ENCODE measurements around the gene KDM1A.

Gene KDM1A

GRCh38 chr1:23039308-23039826, 20.1 kb downstream of the KDM1A start:
- H3K4me2 ChIP-seq (ENCODE audit: low read length): no peak overlapping the region
- H3K4me3 ChIP-seq (ENCODE audit: low read length): no peak overlapping the region
- H3K27me3 ChIP-seq (ENCODE audit: control insufficient read depth, insufficient read depth, low read length): no peaks in the 10 kb centered on the region
- no peak overlapping the region for H3K9ac ChIP-seq (ENCODE audit: low read depth, low read length)
- no peaks in the 10 kb centered on the region for H3K9me3 ChIP-seq (replicated peaks; ENCODE audit: low read length)
- H3K36me3 ChIP-seq (ENCODE audit: insufficient read depth, low read length): no peaks in the 10 kb centered on the region
- no peaks in the 10 kb centered on the region for H3K4me1 ChIP-seq (ENCODE audit: control insufficient read depth, insufficient read depth, low read length)

DNA sequence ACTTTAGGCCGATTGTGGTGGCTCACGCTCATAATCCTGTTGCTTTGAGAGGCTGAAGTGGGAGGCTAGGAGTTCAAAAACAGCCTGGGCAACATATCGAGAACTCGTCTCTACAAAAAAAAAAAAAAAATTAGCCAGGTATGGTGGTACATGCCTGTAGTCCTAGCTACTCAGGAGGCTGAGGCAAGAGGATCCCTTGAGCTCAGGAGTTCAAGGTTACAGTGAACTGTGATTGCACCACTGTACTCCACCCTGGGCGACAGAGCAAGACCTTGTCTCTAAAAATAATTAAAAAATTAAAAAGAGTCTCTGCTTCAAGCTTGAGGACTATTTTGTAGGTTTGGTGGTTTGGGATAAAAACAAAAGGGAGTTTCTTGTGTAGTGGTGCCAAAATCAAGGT, 21.2 kb downstream of the KDM1A start:
- Histone ChIP-seq H3K4me3 (ENCODE audit: low read length) (no peak overlapping the region), H3K27me3 (ENCODE audit: control insufficient read depth, insufficient read depth, low read length) (no peaks in the 10 kb centered on the region), H3K9me3 (replicated peaks; ENCODE audit: low read length) (no peaks in the 10 kb centered on the region)

DNA sequence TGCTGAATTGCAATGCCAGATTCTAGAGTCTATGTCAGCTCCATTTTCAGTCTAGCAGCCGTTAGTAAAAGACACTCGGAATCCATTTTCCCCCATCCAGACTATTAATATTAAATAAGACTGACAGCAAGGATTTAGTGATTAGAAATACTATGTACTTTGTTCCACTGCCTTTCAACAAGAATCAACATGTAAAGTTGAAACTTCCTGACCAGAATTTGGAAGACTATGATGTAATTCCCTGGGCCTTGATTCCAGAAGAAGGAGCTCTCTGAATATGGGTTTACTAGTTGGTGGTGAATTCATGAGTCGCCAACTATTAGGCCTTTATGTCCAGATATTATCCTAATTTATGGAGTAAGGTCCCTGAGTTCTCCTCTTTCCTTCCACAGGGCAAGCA, 24.8 kb downstream of the KDM1A start:
- no peaks in the 10 kb centered on the region for H3K4me1 ChIP-seq (ENCODE audit: control insufficient read depth, insufficient read depth, low read length)
- H3K4me2 ChIP-seq (ENCODE audit: low read length): no peak overlapping the region
- H3K27me3 ChIP-seq (ENCODE audit: control insufficient read depth, insufficient read depth, low read length): no peaks in the 10 kb centered on the region
- H3K4me3 ChIP-seq (ENCODE audit: low read length): no peak overlapping the region
- H3K36me3 ChIP-seq (ENCODE audit: insufficient read depth, low read length): no peaks in the 10 kb centered on the region
- H3K9me3 ChIP-seq (replicated peaks; ENCODE audit: low read length): no peaks in the 10 kb centered on the region
- H3K9ac ChIP-seq (ENCODE audit: low read depth, low read length): no peak overlapping the region

More for the DNA sequence above, 21.2 kb downstream of the KDM1A start:
- H3K9ac ChIP-seq (ENCODE audit: low read depth, low read length): no peak overlapping the region
- H3K36me3 ChIP-seq (ENCODE audit: insufficient read depth, low read length): no peaks in the 10 kb centered on the region
- no peak overlapping the region for H3K4me2 ChIP-seq (ENCODE audit: low read length)
- no peaks in the 10 kb centered on the region for H3K4me1 ChIP-seq (ENCODE audit: control insufficient read depth, insufficient read depth, low read length)

GRCh38 chr1:23050201-23050600, 30.9 kb downstream of the KDM1A start:
- Histone ChIP-seq H3K4me1 (ENCODE audit: control insufficient read depth, insufficient read depth, low read length) (no peaks in the 10 kb centered on the region), H3K27me3 (ENCODE audit: control insufficient read depth, insufficient read depth, low read length) (no peaks in the 10 kb centered on the region), H3K9ac (ENCODE audit: low read depth, low read length) (no peak overlapping the region), H3K4me2 (ENCODE audit: low read length) (no peak overlapping the region), H3K36me3 (ENCODE audit: insufficient read depth, low read length) (peaks cover 14% of the 10 kb centered on the region), H3K4me3 (ENCODE audit: low read length) (no peak overlapping the region), H3K9me3 (replicated peaks; ENCODE audit: low read length) (no peaks in the 10 kb centered on the region)

DNA sequence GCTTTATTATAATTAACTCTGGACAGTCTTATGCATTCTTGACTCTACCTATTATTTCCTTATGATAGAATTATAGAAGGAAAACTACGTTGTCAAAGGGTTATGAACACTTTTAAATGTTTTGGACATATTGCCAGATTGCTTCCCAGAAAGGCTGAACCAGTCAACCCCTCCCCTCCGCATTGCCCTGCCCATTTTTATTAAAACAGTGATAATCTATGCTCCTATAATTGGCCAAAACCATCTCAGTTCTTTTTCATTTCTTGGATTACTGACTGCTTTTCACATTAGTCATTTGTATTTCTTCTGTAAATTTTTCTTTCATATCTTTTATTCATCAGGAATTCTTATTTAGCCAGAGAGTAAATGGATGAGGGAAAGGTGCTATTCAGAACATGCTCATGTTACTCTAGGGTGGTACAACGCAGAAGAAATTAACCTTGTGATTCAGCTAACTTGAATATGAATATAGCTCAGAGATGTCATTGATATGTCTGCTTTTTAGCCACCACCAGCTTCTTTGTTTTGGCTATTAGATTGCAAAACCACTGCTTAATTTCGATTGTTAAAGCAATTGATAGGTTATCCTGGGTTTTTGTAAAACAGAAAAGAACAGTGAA, 32.1 kb downstream of the KDM1A start:
- Histone ChIP-seq H3K36me3 (ENCODE audit: insufficient read depth, low read length) (peaks cover 17% of the 10 kb centered on the region), H3K4me3 (ENCODE audit: low read length) (no peak overlapping the region), H3K4me2 (ENCODE audit: low read length) (no peak overlapping the region)

GRCh38 chr1:23057301-23057700, 38.0 kb downstream of the KDM1A start:
- Histone ChIP-seq H3K9ac (ENCODE audit: low read depth, low read length) (no peak overlapping the region), H3K9me3 (replicated peaks; ENCODE audit: low read length) (no peaks in the 10 kb centered on the region), H3K36me3 (ENCODE audit: insufficient read depth, low read length) (peaks cover 44% of the 10 kb centered on the region), H3K27me3 (ENCODE audit: control insufficient read depth, insufficient read depth, low read length) (no peaks in the 10 kb centered on the region), H3K4me3 (ENCODE audit: low read length) (no peak overlapping the region), H3K4me2 (ENCODE audit: low read length) (no peak overlapping the region), H3K4me1 (ENCODE audit: control insufficient read depth, insufficient read depth, low read length) (no peaks in the 10 kb centered on the region)

More for the DNA sequence above, 32.1 kb downstream of the KDM1A start:
- H3K9ac ChIP-seq (ENCODE audit: low read depth, low read length): no peak overlapping the region
- H3K9me3 ChIP-seq (replicated peaks; ENCODE audit: low read length): no peaks in the 10 kb centered on the region
- H3K27me3 ChIP-seq (ENCODE audit: control insufficient read depth, insufficient read depth, low read length): no peaks in the 10 kb centered on the region
- H3K4me1 ChIP-seq (ENCODE audit: control insufficient read depth, insufficient read depth, low read length): no peaks in the 10 kb centered on the region

DNA sequence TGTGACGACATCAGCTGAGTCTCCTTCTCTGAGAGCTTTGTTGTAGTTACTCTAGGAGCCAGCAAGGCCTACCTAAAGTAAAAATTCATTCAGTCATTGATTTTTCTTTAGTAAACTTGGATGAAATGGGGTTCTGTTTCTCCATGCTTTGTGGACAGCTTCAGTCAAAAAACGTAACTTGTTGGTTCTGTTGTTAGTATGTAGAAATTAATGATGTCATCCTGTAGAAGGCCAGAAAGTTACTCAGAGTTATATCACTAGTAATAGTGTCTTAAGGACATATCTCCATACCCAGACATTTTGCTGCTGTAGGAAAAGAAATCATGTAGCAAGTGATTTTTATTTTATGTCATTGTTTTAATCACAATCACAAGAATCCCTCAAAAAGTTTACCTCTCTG, 43.0 kb downstream of the KDM1A start:
- H3K9me3 ChIP-seq (replicated peaks; ENCODE audit: low read length): no peaks in the 10 kb centered on the region
- H3K4me1 ChIP-seq (ENCODE audit: control insufficient read depth, insufficient read depth, low read length): no peaks in the 10 kb centered on the region
- peaks cover 48% of the 10 kb centered on the region for H3K36me3 ChIP-seq (ENCODE audit: insufficient read depth, low read length)
- H3K4me2 ChIP-seq (ENCODE audit: low read length): no peak overlapping the region
- H3K9ac ChIP-seq (ENCODE audit: low read depth, low read length): no peak overlapping the region
- H3K4me3 ChIP-seq (ENCODE audit: low read length): no peak overlapping the region
- H3K27me3 ChIP-seq (ENCODE audit: control insufficient read depth, insufficient read depth, low read length): no peaks in the 10 kb centered on the region

GRCh38 chr1:23065385-23065784, 46.1 kb downstream of the KDM1A start:
- peaks cover 45% of the 10 kb centered on the region for H3K36me3 ChIP-seq (ENCODE audit: insufficient read depth, low read length)

GRCh38 chr1:23066075-23066474, 46.8 kb downstream of the KDM1A start:
- H3K4me1 ChIP-seq (ENCODE audit: control insufficient read depth, insufficient read depth, low read length): no peaks in the 10 kb centered on the region
- no peaks in the 10 kb centered on the region for H3K27me3 ChIP-seq (ENCODE audit: control insufficient read depth, insufficient read depth, low read length)
- no peak overlapping the region for H3K4me3 ChIP-seq (ENCODE audit: low read length)
- H3K36me3 ChIP-seq (ENCODE audit: insufficient read depth, low read length): peaks cover 49% of the 10 kb centered on the region
- no peak overlapping the region for H3K4me2 ChIP-seq (ENCODE audit: low read length)
- no peak overlapping the region for H3K9ac ChIP-seq (ENCODE audit: low read depth, low read length)
- no peaks in the 10 kb centered on the region for H3K9me3 ChIP-seq (replicated peaks; ENCODE audit: low read length)

More at GRCh38 chr1:23065385-23065784, 46.1 kb downstream of the KDM1A start:
- Histone ChIP-seq H3K4me1 (ENCODE audit: control insufficient read depth, insufficient read depth, low read length) (no peaks in the 10 kb centered on the region), H3K27me3 (ENCODE audit: control insufficient read depth, insufficient read depth, low read length) (no peaks in the 10 kb centered on the region), H3K9me3 (replicated peaks; ENCODE audit: low read length) (no peaks in the 10 kb centered on the region), H3K9ac (ENCODE audit: low read depth, low read length) (no peak overlapping the region), H3K4me3 (ENCODE audit: low read length) (no peak overlapping the region), H3K4me2 (ENCODE audit: low read length) (no peak overlapping the region)

GRCh38 chr1:23069149-23069548, 49.9 kb downstream of the KDM1A start:
- Histone ChIP-seq H3K36me3 (ENCODE audit: insufficient read depth, low read length) (peaks cover 57% of the 10 kb centered on the region), H3K4me2 (ENCODE audit: low read length) (no peak overlapping the region), H3K9ac (ENCODE audit: low read depth, low read length) (no peak overlapping the region), H3K9me3 (replicated peaks; ENCODE audit: low read length) (no peaks in the 10 kb centered on the region), H3K4me1 (ENCODE audit: control insufficient read depth, insufficient read depth, low read length) (peaks cover 4% of the 10 kb centered on the region), H3K27me3 (ENCODE audit: control insufficient read depth, insufficient read depth, low read length) (no peaks in the 10 kb centered on the region), H3K4me3 (ENCODE audit: low read length) (no peak overlapping the region)

DNA sequence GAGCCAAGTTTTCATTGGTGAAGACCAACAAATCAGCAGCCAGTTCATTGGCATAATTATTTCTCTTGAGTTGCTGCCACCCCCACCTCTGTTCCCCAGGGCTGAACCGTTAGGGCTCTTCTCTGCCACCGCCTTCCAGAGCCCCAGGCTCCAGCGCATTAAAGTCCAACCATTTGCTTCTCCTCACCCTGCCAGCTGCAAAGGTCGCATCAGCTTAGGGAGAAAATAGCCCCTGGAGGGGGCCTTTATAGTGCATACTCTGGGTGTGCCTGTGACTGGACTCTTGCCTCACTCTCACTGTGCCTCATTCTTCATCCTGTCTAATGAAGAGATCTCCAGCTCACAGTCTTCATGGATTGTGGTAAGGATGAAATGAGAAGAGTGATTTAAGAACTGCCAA, 50.4 kb downstream of the KDM1A start:
- H3K4me2 ChIP-seq (ENCODE audit: low read length): no peak overlapping the region
- H3K4me1 ChIP-seq (ENCODE audit: control insufficient read depth, insufficient read depth, low read length): peaks cover 6% of the 10 kb centered on the region
- H3K27me3 ChIP-seq (ENCODE audit: control insufficient read depth, insufficient read depth, low read length): no peaks in the 10 kb centered on the region
- H3K9ac ChIP-seq (ENCODE audit: low read depth, low read length): no peak overlapping the region
- no peak overlapping the region for H3K4me3 ChIP-seq (ENCODE audit: low read length)
- H3K36me3 ChIP-seq (ENCODE audit: insufficient read depth, low read length): peaks cover 52% of the 10 kb centered on the region
- no peaks in the 10 kb centered on the region for H3K9me3 ChIP-seq (replicated peaks; ENCODE audit: low read length)

- Histone ChIP-seq H3K4me2 (ENCODE audit: low read length) (no peak overlapping the region), H3K27me3 (ENCODE audit: control insufficient read depth, insufficient read depth, low read length) (no peaks in the 10 kb centered on the region), H3K36me3 (ENCODE audit: insufficient read depth, low read length) (peaks cover 56% of the 10 kb centered on the region), H3K4me1 (ENCODE audit: control insufficient read depth, insufficient read depth, low read length) (peaks cover 6% of the 10 kb centered on the region), H3K9ac (ENCODE audit: low read depth, low read length) (no peak overlapping the region), H3K4me3 (ENCODE audit: low read length) (no peak overlapping the region), H3K9me3 (replicated peaks; ENCODE audit: low read length) (no peaks in the 10 kb centered on the region)
These were observed 54.7 kb downstream of the KDM1A start for GRCh38 chr1:23074012-23074411.

Data from skeletal muscle satellite cell (primary cell).